Measurements from ENCODE around the gene CES5A.
"Not testable (repeated sequence)": the region's sequence is repeated elsewhere in the genome, so short reads cannot be mapped to it uniquely, and the experiment has no call there.

CES5A gene

DNA sequence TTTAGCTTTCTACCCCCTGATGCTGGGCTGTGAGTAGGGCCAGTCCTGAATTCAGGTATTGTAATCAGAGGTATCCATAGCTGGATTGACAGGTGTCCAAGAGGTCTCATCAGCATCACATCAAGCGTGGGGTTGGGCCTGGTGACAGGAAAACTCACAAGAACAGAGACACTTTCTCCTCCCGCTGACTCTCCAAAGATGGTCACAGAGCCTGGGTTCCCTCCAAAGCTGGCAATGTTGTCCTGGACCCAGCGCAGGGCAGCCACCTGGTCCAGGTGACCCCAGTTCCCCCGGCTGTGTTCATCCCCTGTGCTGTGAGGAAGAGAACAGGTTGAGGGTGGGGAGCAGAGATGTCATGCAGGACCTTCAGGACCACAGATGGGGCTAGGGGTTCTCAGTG lies 54.0 kb downstream of the CES5A start:
- TF ChIP-seq, protein P1, sequence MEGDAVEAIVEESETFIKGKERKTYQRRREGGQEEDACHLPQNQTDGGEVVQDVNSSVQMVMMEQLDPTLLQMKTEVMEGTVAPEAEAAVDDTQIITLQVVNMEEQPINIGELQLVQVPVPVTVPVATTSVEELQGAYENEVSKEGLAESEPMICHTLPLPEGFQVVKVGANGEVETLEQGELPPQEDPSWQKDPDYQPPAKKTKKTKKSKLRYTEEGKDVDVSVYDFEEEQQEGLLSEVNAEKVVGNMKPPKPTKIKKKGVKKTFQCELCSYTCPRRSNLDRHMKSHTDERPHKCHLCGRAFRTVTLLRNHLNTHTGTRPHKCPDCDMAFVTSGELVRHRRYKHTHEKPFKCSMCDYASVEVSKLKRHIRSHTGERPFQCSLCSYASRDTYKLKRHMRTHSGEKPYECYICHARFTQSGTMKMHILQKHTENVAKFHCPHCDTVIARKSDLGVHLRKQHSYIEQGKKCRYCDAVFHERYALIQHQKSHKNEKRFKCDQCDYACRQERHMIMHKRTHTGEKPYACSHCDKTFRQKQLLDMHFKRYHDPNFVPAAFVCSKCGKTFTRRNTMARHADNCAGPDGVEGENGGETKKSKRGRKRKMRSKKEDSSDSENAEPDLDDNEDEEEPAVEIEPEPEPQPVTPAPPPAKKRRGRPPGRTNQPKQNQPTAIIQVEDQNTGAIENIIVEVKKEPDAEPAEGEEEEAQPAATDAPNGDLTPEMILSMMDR (IDR thresholded peaks at IDR 0.05; ENCODE audit: extremely low read depth, insufficient read depth, missing control alignments): no peak
- in situ Hi-C loops (cut with MboI; ENCODE audit: low pct_unique_long_range_greater_than_20kb, low sequenced_read_pairs, unreplicated experiment): no loop called here
- no peak for DNase-seq (ENCODE audit: low spot score)

DNA sequence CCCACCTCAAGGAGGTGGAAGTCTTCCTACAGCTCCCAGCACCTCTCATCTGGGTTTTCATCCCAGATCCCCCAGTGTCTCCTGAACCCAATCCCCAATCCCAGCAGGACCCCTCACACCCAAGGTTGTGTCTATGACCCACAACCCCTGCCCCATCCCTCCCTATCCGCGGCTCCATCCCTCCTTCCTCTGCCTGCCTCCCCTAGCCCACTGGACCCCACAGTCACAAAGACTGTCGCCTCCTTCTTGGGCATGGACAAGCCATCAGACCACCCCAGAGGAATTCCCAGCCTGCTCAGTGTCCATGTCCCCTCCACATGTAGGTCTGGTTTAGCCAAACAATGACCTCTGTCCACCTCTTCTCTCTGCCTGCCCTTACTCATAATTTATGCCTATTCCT lies 54.6 kb downstream of the CES5A start:
- in situ Hi-C loops (cut with MboI; ENCODE audit: low pct_unique_long_range_greater_than_20kb, low sequenced_read_pairs, unreplicated experiment): no loop called here
- TF ChIP-seq, protein P1 (IDR thresholded peaks at IDR 0.05; ENCODE audit: extremely low read depth, insufficient read depth, missing control alignments): no peak
- no peak for DNase-seq (ENCODE audit: low spot score)

DNA sequence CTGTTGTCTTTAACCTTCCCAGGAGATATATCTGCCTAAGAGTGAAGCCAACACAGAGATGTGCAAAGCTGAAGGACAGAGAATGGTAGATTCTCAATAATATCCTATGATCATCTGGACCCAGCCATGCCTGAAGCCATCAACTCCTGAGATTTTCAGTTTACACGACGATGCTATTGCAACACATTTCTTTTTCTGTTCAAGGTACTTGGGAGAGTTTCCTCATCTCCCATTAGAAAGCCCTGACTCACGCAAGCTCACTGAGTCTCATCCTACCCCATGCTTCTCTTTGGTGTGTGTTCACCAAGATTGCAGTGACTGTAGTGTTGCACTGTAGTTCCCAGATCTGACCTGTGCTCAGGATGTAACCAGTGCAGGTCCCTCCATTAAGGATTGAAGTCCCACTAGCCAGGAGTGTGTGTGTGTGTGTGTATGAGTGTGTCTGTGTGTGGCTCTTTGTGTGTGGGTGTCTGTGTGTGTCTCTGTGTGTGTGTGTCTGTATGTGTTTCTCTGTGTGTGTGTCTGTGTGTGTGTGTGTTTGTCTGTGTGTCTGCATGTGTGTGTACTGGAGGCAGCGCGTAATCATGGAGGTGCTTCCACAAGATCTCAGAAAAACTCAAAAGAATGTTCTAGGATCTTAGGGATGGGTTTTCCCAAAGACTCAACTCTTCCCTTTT lies 57.8 kb downstream of the CES5A start:
- in situ Hi-C loops (cut with MboI; ENCODE audit: low pct_unique_long_range_greater_than_20kb, low sequenced_read_pairs, unreplicated experiment): no loop called here
- DNase-seq (ENCODE audit: low spot score): no peak
- TF ChIP-seq, protein P1 (IDR thresholded peaks at IDR 0.05; ENCODE audit: extremely low read depth, insufficient read depth, missing control alignments): no peak

DNA sequence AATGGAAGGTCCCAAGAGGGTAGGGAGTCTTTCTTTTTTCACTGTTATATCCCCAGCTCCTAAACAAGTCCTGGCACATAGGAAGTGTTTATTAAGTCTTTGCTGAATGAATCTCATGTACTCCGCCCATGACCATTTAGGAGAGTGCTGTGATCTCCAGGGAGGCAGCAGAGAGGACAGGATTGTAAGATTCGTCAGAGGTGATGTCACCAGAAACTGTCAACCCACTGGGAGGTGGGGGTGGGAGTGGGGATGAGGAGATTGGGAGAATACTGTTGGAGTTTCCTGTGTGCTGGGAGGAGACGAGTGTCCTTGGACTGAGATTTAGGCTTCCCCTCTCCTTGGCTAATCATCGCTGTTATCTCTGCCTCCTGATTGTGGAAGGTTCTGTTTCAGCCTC lies 59.0 kb downstream of the CES5A start:
- DNase-seq (ENCODE audit: low spot score); in situ Hi-C loops (cut with MboI; ENCODE audit: low pct_unique_long_range_greater_than_20kb, low sequenced_read_pairs, unreplicated experiment): not testable (repeated sequence)

DNA sequence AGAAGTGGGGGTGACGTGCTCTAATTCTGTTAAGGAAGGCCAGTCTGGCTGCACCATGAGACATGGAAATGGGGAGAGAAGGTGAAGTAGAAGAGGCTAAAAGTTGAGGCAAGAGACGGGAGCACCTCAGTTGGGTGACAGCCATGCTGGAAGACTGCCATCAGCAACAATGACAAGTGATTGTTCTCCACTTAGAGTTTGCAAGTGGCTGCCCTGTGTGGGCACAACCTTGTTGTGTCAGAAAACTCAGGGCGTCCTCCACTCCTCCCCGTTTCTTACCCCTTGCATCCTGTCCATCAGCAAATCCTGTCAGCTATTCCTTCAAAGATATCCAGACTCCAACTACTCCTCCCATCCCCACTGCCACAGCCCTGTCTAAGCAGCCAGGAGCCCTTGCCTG lies 59.9 kb downstream of the CES5A start:
- in situ Hi-C loops (cut with MboI; ENCODE audit: low pct_unique_long_range_greater_than_20kb, low sequenced_read_pairs, unreplicated experiment): no loop called here
- no peak for DNase-seq (ENCODE audit: low spot score)
- TF ChIP-seq, protein P1 (IDR thresholded peaks at IDR 0.05; ENCODE audit: extremely low read depth, insufficient read depth, missing control alignments): no peak

DNA sequence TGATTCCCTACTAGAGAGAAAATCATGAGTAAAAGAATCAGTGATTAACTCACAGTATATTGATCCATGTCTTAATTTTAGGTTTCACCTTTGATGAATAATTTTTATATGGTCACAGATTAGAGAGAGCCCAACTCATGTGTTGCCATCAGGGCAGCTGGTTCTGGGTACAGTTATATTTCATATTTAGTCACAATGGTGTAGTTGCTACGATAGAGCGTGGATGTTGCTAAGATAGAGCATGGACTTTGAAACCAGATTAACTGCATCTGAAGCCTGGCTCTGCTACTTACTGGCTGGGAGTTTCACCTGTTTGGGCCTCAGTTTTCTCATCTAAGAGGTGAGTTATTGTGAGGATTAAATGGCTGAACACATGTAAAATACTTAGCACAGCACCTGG lies 61.0 kb downstream of the CES5A start:
- DNase-seq (ENCODE audit: low spot score); in situ Hi-C loops (cut with MboI; ENCODE audit: low pct_unique_long_range_greater_than_20kb, low sequenced_read_pairs, unreplicated experiment): not testable (repeated sequence)

DNA sequence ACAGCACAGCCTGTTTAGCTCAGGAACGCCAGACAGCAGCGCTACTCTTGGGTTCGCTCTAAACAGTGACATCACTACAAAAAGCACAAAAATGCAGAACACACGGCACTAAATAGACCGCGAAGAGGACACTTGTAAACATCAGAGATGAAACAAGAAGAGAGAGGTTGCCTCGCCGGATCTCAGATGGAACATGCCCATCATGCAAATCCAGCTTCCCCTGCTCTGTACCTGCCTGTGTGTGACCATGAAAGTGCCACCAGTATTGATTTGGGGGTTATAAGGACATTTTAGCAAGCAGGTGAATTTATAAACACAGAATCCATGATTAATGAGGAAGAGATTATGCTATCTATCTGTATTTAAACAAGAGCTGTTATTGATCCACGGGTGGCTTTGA lies 61.4 kb downstream of the CES5A start:
- DNase-seq (ENCODE audit: low spot score); in situ Hi-C loops (cut with MboI; ENCODE audit: low pct_unique_long_range_greater_than_20kb, low sequenced_read_pairs, unreplicated experiment): not testable (repeated sequence)

DNA sequence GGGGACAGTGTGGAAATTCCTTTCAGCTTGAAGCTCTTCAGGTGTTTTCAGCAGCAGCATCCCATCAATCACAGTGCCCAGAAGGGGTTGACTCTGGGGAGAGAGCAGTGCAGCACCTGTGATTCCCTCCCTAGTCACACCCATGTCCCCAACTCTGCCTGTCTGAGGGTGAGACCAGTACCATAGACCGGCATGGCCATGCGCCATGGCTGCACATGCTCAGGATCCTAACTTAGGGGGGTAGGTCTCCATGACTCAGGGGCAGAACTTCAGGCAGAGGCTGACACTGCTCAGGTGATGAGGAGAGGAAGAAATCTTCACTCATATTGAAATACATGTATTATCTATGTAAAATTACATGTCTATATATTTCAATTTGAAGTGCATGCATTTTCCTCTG lies 62.2 kb downstream of the CES5A start:
- TF ChIP-seq, protein P1 (IDR thresholded peaks at IDR 0.05; ENCODE audit: extremely low read depth, insufficient read depth, missing control alignments): no peak
- no peak for DNase-seq (ENCODE audit: low spot score)
- in situ Hi-C loops (cut with MboI; ENCODE audit: low pct_unique_long_range_greater_than_20kb, low sequenced_read_pairs, unreplicated experiment): no loop called here

Measured in GM13977 (cell line).